Stimulated activated naive B cell treated with anti-CD40 and anti-IgM and Interleukin-4, amounts not matched to agents 10 μg/mL and 1 μg/mL and 100 μg/mL, for 72 hours (primary cell): ENCODE results near the gene AZGP1.
"Not testable (repeated sequence)": the region's sequence is repeated elsewhere in the genome, so short reads cannot be mapped to it uniquely, and the experiment has no call there.

ENCODE experiments used
- ATAC-seq, 2 donors: fragments of 150-1000 bp; cut with Tn5 transposase; replicated peaks; 2 replicates each; pipeline ENCODE4 v1.10.0; 2021; ENCODE audit warnings: moderate library complexity in 1 of 2
- DNase-seq: peaks from one replicate; pipeline ENCODE4 v3.0.0; 2021
- H3K27ac Mint-ChIP-seq: one replicate; pipeline ENCODE4 v1.8.0; 2022; ENCODE audit warnings: mild to moderate bottlenecking, mixed read lengths
- H3K27me3 Mint-ChIP-seq, 2 donors: one replicate each; pipeline ENCODE4 v1.8.0; 2022; ENCODE audit warnings: mixed read lengths in 2 of 2
- H3K36me3 Mint-ChIP-seq, 2 donors: one replicate each; pipeline ENCODE4 v1.8.0; 2022; ENCODE audit warnings: mixed read lengths in 2 of 2, mild to moderate bottlenecking in 1 of 2
- H3K4me1 Mint-ChIP-seq, 2 donors: one replicate each; pipeline ENCODE4 v1.8.0; 2022; ENCODE audit warnings: mixed read lengths in 2 of 2, mild to moderate bottlenecking in 1 of 2
- H3K4me3 Mint-ChIP-seq, 2 donors: one replicate each; pipeline ENCODE4 v1.8.0; 2022; ENCODE audit warnings: mild to moderate bottlenecking in 2 of 2, mixed read lengths in 2 of 2, moderate library complexity in 1 of 2
- H3K9me3 Mint-ChIP-seq, 2 donors: one replicate each; pipeline ENCODE4 v1.8.0; 2022; ENCODE audit warnings: mixed read lengths in 2 of 2, mild to moderate bottlenecking in 1 of 2

The AZGP1 gene

GRCh38 chr7:99952649-99953048 is 23.2 kb downstream of the AZGP1 start:
- not testable (repeated sequence) for H3K4me1 Mint-ChIP-seq, H3K27ac Mint-ChIP-seq, DNase-seq, H3K36me3 Mint-ChIP-seq, H3K4me3 Mint-ChIP-seq, ATAC-seq
- Mint-ChIP-seq H3K27me3 (peaks cover 49 to 51% of the 10 kb centered on the region in 2 donors), H3K9me3 (peaks cover 6 to 10% of the 10 kb centered on the region in 2 donors)

DNA sequence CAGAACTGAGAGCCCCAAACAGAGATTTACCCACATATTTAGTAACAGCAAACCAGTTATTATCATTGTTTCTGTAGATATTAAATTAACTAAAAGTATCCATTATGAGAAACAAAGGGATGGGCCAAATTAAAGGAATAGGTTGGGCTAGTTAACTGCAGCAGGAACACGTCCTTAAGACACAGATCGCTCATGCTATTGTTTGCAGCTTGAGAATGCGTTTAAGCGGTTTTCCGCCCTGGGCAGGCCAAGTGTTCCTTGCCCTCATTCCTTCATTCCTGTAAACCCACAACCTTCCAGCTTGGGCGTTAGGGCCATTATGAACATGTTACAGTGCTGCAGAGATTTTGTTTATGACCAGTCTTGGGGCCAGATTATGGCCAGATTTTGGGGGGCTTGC is 25.0 kb downstream of the AZGP1 start:
- Mint-ChIP-seq H3K27me3 (peaks cover 53 to 58% of the 10 kb centered on the region in 2 donors), H3K9me3 (peaks cover 6 to 10% of the 10 kb centered on the region in 2 donors)
- H3K4me3 Mint-ChIP-seq, H3K36me3 Mint-ChIP-seq, H3K27ac Mint-ChIP-seq, ATAC-seq, DNase-seq, H3K4me1 Mint-ChIP-seq: not testable (repeated sequence)

- peaks cover 6 to 10% of the 10 kb centered on the region in 2 donors for H3K9me3 Mint-ChIP-seq
- H3K4me3 Mint-ChIP-seq: no peak overlapping the region
- DNase-seq (no peak), ATAC-seq (no peak)
- no peaks in the 10 kb centered on the region for H3K4me1 Mint-ChIP-seq
- H3K27me3 Mint-ChIP-seq: peaks cover 45 to 47% of the 10 kb centered on the region in 2 donors
- no peak overlapping the region for H3K27ac Mint-ChIP-seq
- peaks cover 0 to 6% of the 10 kb centered on the region in 2 donors for H3K36me3 Mint-ChIP-seq
Measured at GRCh38 chr7:99949645-99950228, 26.1 kb downstream of the AZGP1 start.

GRCh38 chr7:99947608-99948007 is 28.2 kb downstream of the AZGP1 start:
- Mint-ChIP-seq H3K36me3 (peaks cover 0 to 4% of the 10 kb centered on the region in 2 donors), H3K4me1 (peaks cover 6 to 8% of the 10 kb centered on the region in 2 donors), H3K9me3 (peaks cover 6 to 10% of the 10 kb centered on the region in 2 donors), H3K27me3 (peaks cover 39 to 42% of the 10 kb centered on the region in 2 donors), H3K27ac (no peak overlapping the region), H3K4me3 (no peak overlapping the region)
- no peak for ATAC-seq
- DNase-seq: no peak

DNA sequence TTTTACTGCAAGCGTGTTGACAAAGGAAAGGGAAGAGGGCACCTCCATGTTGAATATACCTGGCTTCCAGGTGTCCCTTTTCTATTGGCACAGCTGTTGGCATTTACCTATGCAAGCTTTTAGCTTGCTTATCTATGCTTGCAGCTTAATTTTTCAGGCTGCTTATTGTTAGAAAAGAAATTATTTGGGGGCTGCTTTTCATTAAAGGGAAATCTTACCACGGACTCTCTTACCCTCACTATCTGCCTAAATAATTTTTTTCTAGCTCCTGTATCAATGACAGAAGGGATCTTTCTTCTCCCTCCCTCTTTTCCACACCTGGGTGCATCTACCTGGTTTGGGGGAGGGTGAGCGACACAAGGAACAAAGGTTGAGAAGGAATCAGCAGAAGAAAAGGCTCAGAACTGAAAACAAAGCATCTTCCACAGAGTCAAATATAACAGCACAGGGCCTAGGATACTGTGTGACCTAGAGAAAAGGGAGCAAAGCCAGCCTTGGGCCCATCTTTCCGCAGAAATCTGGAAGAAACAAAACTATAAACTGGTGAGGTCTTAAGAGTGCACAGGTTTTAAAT is 31.2 kb downstream of the AZGP1 start:
- ATAC-seq (no peak), DNase-seq (no peak)
- Mint-ChIP-seq H3K27ac (no peak overlapping the region), H3K9me3 (peaks cover 2% of the 10 kb centered on the region in 2 donors), H3K36me3 (peaks cover 0 to under 1% of the 10 kb centered on the region in 2 donors), H3K4me1 (peaks cover 6 to 8% of the 10 kb centered on the region in 2 donors), H3K4me3 (no peak overlapping the region), H3K27me3 (peaks cover 45% of the 10 kb centered on the region in 2 donors)

DNA sequence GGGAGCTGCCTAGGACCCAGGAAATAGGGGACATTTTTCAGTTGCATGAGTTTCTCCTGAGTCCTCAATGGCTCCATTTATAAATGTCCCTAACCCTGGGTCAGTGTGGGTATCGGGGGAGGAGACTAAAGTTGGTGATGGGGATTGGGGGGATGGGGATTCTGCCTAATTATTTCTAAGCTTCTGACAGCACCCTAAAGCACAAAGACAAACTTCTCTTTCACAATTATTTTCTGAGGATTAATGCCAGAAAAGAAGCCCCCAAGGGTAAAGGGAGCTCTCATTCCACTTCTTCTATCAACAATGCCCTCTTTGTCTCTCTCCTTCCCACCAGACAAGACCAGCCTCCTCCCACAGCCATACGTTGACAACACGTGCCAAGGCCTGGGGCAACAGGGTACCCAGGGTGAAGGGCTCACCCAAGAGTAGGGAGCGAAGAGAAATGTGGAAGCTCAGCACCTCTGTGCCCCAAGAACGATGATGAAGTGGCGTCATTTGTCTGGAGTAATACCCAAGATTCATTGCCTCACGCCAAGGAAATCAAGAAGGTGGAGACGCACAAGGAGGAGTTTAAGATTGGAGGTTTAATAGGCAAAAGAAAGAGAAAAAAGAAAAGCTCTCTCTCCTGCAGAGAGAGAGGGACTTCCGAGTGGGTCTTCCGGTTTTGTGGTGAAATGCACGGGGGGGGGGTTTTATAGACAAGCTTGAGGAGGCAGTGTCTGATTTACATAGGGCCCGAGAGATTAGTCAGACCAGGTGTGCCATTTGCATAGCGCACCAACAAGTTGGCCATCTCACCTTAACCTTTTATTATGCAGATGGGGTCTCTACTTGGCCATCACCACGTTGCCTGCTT is 32.0 kb downstream of the AZGP1 start:
- Mint-ChIP-seq H3K4me3 (peak overlapping the region; percentile 22 to 55), H3K27ac (no peak overlapping the region), H3K4me1 (peaks cover 6 to 8% of the 10 kb centered on the region in 2 donors), H3K36me3 (peaks cover 0 to 3% of the 10 kb centered on the region in 2 donors), H3K27me3 (peaks cover 45 to 46% of the 10 kb centered on the region in 2 donors), H3K9me3 (peaks cover 5 to 6% of the 10 kb centered on the region in 2 donors)
- no peak for ATAC-seq
- DNase-seq: no peak

- H3K27ac Mint-ChIP-seq: no peak overlapping the region
- peaks cover 12 to 14% of the 10 kb centered on the region in 2 donors for H3K9me3 Mint-ChIP-seq
- peaks cover 53 to 65% of the 10 kb centered on the region in 2 donors for H3K27me3 Mint-ChIP-seq
- peaks cover 0 to 3% of the 10 kb centered on the region in 2 donors for H3K36me3 Mint-ChIP-seq
- no peaks in the 10 kb centered on the region for H3K4me1 Mint-ChIP-seq
- ATAC-seq (no peak), DNase-seq (no peak)
- H3K4me3 Mint-ChIP-seq: no peak overlapping the region
Measured at GRCh38 chr7:99938296-99938695, 37.5 kb downstream of the AZGP1 start.

DNA sequence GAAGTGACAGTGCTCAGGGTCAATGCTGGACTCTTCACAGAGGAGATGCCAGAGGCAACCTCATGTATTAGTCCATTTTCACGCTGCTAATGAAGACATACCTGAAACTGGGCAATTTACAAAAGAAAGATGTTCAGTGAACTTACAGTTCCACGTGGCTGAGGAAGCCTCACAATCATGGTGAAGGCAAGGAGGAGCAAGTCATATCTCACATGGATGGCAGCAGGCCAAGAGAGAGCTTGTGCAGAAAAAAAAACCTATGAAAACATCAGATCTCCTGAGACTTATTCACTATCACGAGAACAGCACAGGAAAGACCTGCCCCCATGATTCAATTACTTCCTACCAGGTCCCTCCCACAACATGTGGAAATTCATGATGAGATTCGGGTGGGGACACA is 40.8 kb downstream of the AZGP1 start:
- Mint-ChIP-seq H3K27me3 (peaks cover 67 to 72% of the 10 kb centered on the region in 2 donors), H3K9me3 (peaks cover 12 to 14% of the 10 kb centered on the region in 2 donors)
- H3K27ac Mint-ChIP-seq, ATAC-seq, H3K36me3 Mint-ChIP-seq, H3K4me3 Mint-ChIP-seq, H3K4me1 Mint-ChIP-seq, DNase-seq: not testable (repeated sequence)

GRCh38 chr7:99930376-99930775 is 45.5 kb downstream of the AZGP1 start:
- Mint-ChIP-seq H3K27ac (no peak overlapping the region), H3K4me3 (no peak overlapping the region)
- ATAC-seq: no peak

GRCh38 chr7:99929730-99930053 is 46.1 kb downstream of the AZGP1 start:
- ATAC-seq: peak in 1 of 2 donors; percentile 12
- no peaks in the 10 kb centered on the region for H3K36me3 Mint-ChIP-seq
- H3K27ac Mint-ChIP-seq: no peak overlapping the region
- H3K4me3 Mint-ChIP-seq: peak overlapping the region in 1 of 2 donors; percentile 66
- H3K27me3 Mint-ChIP-seq: peaks cover 74 to 78% of the 10 kb centered on the region in 2 donors
- DNase-seq: no peak
- H3K9me3 Mint-ChIP-seq: no peaks in the 10 kb centered on the region
- H3K4me1 Mint-ChIP-seq: peaks cover 8 to 9% of the 10 kb centered on the region in 2 donors

More at GRCh38 chr7:99930376-99930775, 45.5 kb downstream of the AZGP1 start:
- Mint-ChIP-seq H3K27me3 (peaks cover 81 to 85% of the 10 kb centered on the region in 2 donors), H3K9me3 (no peaks in the 10 kb centered on the region), H3K36me3 (no peaks in the 10 kb centered on the region), H3K4me1 (peaks cover 8 to 9% of the 10 kb centered on the region in 2 donors)
- DNase-seq: no peak

DNA sequence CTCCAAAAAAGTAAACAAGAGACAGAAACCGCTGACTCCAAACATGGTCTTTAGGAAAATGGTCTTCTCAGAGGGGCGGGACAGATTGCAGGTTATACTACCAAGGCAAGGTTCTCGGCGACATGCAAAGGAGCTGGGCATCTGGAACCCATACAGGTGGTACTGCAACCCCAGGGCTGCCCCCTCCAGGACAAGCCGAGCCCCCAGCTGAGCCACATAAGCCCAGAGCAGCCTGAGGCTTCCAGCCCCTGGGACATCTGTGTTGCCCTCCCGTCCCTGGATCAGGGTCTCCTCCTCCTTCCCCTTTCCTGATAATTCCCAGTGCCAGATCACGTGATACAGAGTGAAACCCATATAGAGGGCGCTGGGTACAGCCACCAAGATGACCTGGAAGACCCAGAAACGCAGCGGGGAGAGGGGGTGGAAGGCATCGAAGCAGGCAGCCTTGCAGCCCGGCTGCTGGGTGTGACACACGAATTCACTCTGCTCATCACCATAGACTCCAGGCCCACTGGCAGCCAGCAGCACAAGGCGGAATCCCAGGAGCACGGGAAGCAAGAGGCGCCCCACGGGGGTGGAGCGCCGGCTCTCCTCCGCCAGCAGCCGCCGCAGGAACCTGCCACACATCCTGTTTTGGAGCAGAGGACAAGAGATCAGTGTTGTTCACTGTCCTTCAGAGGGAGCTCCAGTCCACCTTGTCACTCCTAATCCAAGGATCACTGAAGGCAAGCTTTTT is 46.7 kb downstream of the AZGP1 start, which contains the start of gene GJC3:
GJC3 (minus strand) TSS at position 627 of the 736 bp plus-strand sequence; CDS start at position 627, 0 bp downstream.
- peaks cover 69 to 73% of the 10 kb centered on the region in 2 donors for H3K27me3 Mint-ChIP-seq
- no peak within 1 kb of the TSS for H3K27ac Mint-ChIP-seq
- peak within 1 kb of the TSS; percentile 66 to 68 for H3K4me3 Mint-ChIP-seq
- no peaks in the 10 kb centered on the region for H3K9me3 Mint-ChIP-seq
- DNase-seq (no peak), ATAC-seq (peak; percentile 36 to 66)
- no peaks in the 10 kb centered on the region for H3K36me3 Mint-ChIP-seq
- H3K4me1 Mint-ChIP-seq: peaks cover 8 to 9% of the 10 kb centered on the region in 2 donors

GRCh38 chr7:99928188-99928587 is 47.6 kb downstream of the AZGP1 start:
- ATAC-seq (no peak), DNase-seq (no peak)
- H3K27me3 Mint-ChIP-seq: peaks cover 59 to 63% of the 10 kb centered on the region in 2 donors
- H3K9me3 Mint-ChIP-seq: no peaks in the 10 kb centered on the region
- peaks cover 8 to 9% of the 10 kb centered on the region in 2 donors for H3K4me1 Mint-ChIP-seq
- H3K36me3 Mint-ChIP-seq: no peaks in the 10 kb centered on the region
- H3K27ac Mint-ChIP-seq: no peak overlapping the region
- no peak overlapping the region for H3K4me3 Mint-ChIP-seq

DNA sequence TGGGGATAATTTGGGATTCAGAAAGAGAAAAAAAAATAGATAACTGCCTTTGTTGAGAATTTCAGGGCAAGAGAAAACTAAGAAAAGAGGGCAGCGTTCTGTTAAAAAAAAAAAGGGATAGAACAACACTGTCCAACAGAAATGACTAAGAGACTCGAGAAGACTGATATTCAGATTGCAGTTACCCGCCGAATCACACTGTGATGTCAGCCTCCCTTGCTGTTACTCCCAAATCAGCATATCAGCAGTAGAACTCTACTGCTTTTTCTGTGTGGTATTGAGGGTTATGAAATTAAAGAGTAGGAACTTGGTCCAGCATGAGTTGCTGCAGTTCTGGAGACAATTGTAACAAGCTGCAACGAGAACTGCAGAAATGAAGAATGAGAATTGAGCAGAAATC is 48.3 kb downstream of the AZGP1 start:
- H3K27ac Mint-ChIP-seq: no peak overlapping the region
- peaks cover 2 to 4% of the 10 kb centered on the region in 2 donors for H3K36me3 Mint-ChIP-seq
- H3K4me3 Mint-ChIP-seq: no peak overlapping the region
- H3K27me3 Mint-ChIP-seq: peaks cover 57 to 58% of the 10 kb centered on the region in 2 donors
- no peaks in the 10 kb centered on the region for H3K9me3 Mint-ChIP-seq
- ATAC-seq (no peak), DNase-seq (no peak)
- H3K4me1 Mint-ChIP-seq: peaks cover 8 to 9% of the 10 kb centered on the region in 2 donors

GRCh38 chr7:99926321-99926720 is 49.5 kb downstream of the AZGP1 start:
- no peak overlapping the region for H3K27ac Mint-ChIP-seq
- no peak overlapping the region for H3K4me3 Mint-ChIP-seq
- ATAC-seq: no peak
- no peaks in the 10 kb centered on the region for H3K9me3 Mint-ChIP-seq
- peaks cover 49% of the 10 kb centered on the region in 2 donors for H3K27me3 Mint-ChIP-seq
- peaks cover 12 to 14% of the 10 kb centered on the region in 2 donors for H3K36me3 Mint-ChIP-seq
- peaks cover 8 to 9% of the 10 kb centered on the region in 2 donors for H3K4me1 Mint-ChIP-seq
- DNase-seq: no peak
